Small intestine (tissue), 7 donors: Measurements from ENCODE around the gene TMX1. TPM values are rescaled to one million over a fixed set of nuclear protein-coding genes. Genes with fewer than 3 reads are reported as not detected.

Experiments
- DNase-seq, 2 donors: peaks; one replicate each; pipeline versions ENCODE4 v3.0.0 to v3.0.0-alpha.2; 2013
- FAIRE-seq: peaks from 2 replicates; lab custom pipeline; 2012; peaks lifted over from hg19 to GRCh38; lab: Jason Lieb, UNC
- H3K27ac ChIP-seq, 3 donors: one replicate each; pipeline ENCODE4 v1.5.1; 2013; ENCODE audit warnings: low read length in 2 of 3, mild to moderate bottlenecking in 2 of 3, control low read depth in 1 of 3, inconsistent platforms in 1 of 3, low read depth in 1 of 3, moderate library complexity in 1 of 3
- H3K27me3 ChIP-seq, 3 donors: one replicate each; pipeline ENCODE4 v1.6.1; 2013; ENCODE audit warnings: low read length in 3 of 3, inconsistent platforms in 1 of 3; ENCODE audit not compliant: control insufficient read depth in 3 of 3, insufficient read depth in 3 of 3
- H3K36me3 ChIP-seq, 3 donors: one replicate each; pipeline ENCODE4 v1.6.1; 2013; ENCODE audit warnings: low read length in 3 of 3, inconsistent platforms in 1 of 3, low read depth in 1 of 3, mild to moderate bottlenecking in 1 of 3, moderate library complexity in 1 of 3; ENCODE audit not compliant: control insufficient read depth in 3 of 3, insufficient read depth in 2 of 3
- H3K4me1 ChIP-seq, 3 donors: one replicate each; pipeline ENCODE4 v1.6.1; 2013; ENCODE audit warnings: low read length in 2 of 3, inconsistent platforms in 1 of 3, low read depth in 1 of 3, mild to moderate bottlenecking in 1 of 3, moderate library complexity in 1 of 3; ENCODE audit not compliant: control insufficient read depth in 3 of 3, insufficient read depth in 2 of 3
- H3K4me3 ChIP-seq, 3 donors: one replicate each; pipeline ENCODE4 v1.5.1; 2013; ENCODE audit warnings: low read length in 3 of 3, control low read depth in 1 of 3, inconsistent platforms in 1 of 3, low read depth in 1 of 3, mild to moderate bottlenecking in 1 of 3, moderate library complexity in 1 of 3
- H3K9me3 ChIP-seq, 2 donors: one replicate each; pipeline ENCODE4 v1.6.1; 2013; ENCODE audit warnings: low read depth in 1 of 2, low read length in 1 of 2; ENCODE audit not compliant: control insufficient read depth in 2 of 2, insufficient read depth in 1 of 2
- WGBS, 3 donors: extraction: QIAGEN DNeasy Blood & Tissue Kit; methylation state at CpG; one replicate each; pipeline ENCODE4 v1.1.7; 2013; 5-methylcytosine and 5-hydroxymethylcytosine counted together
- polyA plus RNA-seq, 4 donors: library from polyadenylated mRNA; stranded (reverse) in 3 of 4; unstranded in 1 of 4; fragments of 200-250 nt in 3 of 4; fragments of 120-200 nt in 1 of 4; gene quantifications; one replicate each; pipeline versions ENCODE4 v1.2.1 to v1.2.3, GENCODE V29; 2013
- donor health status: healthy with polysubstance abuse.
- donor health status: control.
- donor health status: control.
- donor health status: Bipolar disorder and iron deficiency.
- donor health status: healthy.

Gene TMX1
- polyA plus RNA-seq, 4 donors = 5.1 to 37.3 (median 12.7) TPM

- 70 to 73% (median 72%) methylated on average over 2 of the region's 2 CpGs for WGBS, 3 donors
- Histone ChIP-seq H3K36me3 (no peaks in the 10 kb centered on the region), H3K27ac (no peak overlapping the region), H3K4me1 (no peaks in the 10 kb centered on the region), H3K4me3 (no peak overlapping the region), H3K27me3 (no peaks in the 10 kb centered on the region), H3K9me3 (peaks cover 0 to 10% of the 10 kb centered on the region in 2 donors)
- DNase-seq = no peak
- peak; percentile 41 for FAIRE-seq
Measured at GRCh38 chr14:51225751-51226150, 14.3 kb upstream of the TMX1 start.

DNA sequence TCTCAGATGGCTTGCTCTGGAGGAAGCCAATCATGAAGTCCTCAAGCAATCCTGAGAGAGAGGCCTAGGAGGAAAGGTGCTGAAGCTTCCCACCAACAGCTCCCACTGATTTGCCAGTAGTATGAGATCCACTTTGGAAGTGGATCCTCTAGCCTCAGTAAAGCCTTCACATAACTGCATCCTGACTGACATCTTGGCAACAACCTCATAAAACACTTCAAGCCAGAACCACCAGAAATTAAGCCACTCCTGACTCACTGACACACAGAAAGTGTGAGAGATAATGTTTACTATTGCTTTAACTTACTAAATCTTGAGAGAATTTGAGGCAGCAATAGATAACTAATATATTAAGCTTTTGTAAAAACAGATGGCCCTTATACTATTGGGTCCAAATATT is 11.7 kb upstream of the TMX1 start:
- no peaks in the 10 kb centered on the region for H3K4me1 ChIP-seq
- no peaks in the 10 kb centered on the region for H3K36me3 ChIP-seq
- no peaks in the 10 kb centered on the region for H3K27me3 ChIP-seq
- no peak overlapping the region for H3K4me3 ChIP-seq
- FAIRE-seq = no peak
- no peak for DNase-seq
- no peaks in the 10 kb centered on the region for H3K9me3 ChIP-seq
- no peak overlapping the region for H3K27ac ChIP-seq

- no peak for DNase-seq
- no peaks in the 10 kb centered on the region for H3K9me3 ChIP-seq
- H3K27ac ChIP-seq = no peak overlapping the region
- H3K4me3 ChIP-seq = no peak overlapping the region
- FAIRE-seq = no peak
- H3K36me3 ChIP-seq = no peaks in the 10 kb centered on the region
- no peaks in the 10 kb centered on the region for H3K4me1 ChIP-seq
- H3K27me3 ChIP-seq = no peaks in the 10 kb centered on the region
- WGBS, 3 donors = 70 to 84% (median 73%) methylated on average over 1 of the region's 1 CpG
Measured at GRCh38 chr14:51228890-51229289, 11.2 kb upstream of the TMX1 start.

- no peaks in the 10 kb centered on the region for H3K36me3 ChIP-seq
- no peak overlapping the region for H3K27ac ChIP-seq
- DNase-seq = no peak
- no peaks in the 10 kb centered on the region for H3K9me3 ChIP-seq
- no peak for FAIRE-seq
- H3K27me3 ChIP-seq = no peaks in the 10 kb centered on the region
- H3K4me1 ChIP-seq = peaks cover 0 to under 1% (median 0%) of the 10 kb centered on the region in 3 donors
- no peak overlapping the region for H3K4me3 ChIP-seq
Measured at GRCh38 chr14:51236314-51236713, 3.7 kb upstream of the TMX1 start.

DNA sequence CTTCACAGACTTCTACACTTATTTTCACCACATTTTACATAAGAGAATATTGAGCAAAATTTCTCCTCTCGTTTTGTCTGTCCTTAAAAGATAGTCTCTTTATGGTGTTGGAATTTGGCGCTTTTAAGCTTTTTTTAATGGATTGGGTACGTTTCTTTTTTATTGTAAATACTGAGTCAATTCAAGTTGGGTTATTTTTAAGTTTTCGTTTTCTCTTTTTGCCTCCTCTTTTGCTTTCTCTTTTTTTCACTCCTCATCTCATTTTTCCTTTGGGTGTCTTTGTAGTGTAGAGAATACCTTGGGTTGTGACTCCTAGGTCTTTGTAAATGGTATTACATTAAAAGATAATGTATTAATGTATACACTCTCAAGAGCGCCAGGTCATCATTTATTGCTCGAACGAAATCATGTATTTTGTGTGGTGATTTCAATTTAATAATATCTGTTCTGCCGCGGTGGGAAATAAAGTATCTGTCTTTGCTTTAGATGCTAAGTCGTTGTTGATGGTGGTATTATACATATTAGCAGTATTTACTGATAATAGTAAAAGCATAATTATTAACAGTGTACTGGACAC is 845 bp downstream of the TMX1 start:
- FAIRE-seq (no peak), DNase-seq (peak in 1 of 2 donors; percentile 11)
- WGBS, 3 donors = 3 to 9% (median 8%) methylated on average over 10 of the region's 10 CpGs
- Histone ChIP-seq H3K27ac (peak overlapping the region in 1 of 3 donors; percentile 94), H3K4me3 (peak overlapping the region; percentile 94 to 98 (median 94)), H3K27me3 (no peaks in the 10 kb centered on the region), H3K9me3 (no peaks in the 10 kb centered on the region), H3K36me3 (peaks cover 0 to 2% (median 0%) of the 10 kb centered on the region in 3 donors), H3K4me1 (peaks cover 2 to 3% (median 2%) of the 10 kb centered on the region in 3 donors)

DNA sequence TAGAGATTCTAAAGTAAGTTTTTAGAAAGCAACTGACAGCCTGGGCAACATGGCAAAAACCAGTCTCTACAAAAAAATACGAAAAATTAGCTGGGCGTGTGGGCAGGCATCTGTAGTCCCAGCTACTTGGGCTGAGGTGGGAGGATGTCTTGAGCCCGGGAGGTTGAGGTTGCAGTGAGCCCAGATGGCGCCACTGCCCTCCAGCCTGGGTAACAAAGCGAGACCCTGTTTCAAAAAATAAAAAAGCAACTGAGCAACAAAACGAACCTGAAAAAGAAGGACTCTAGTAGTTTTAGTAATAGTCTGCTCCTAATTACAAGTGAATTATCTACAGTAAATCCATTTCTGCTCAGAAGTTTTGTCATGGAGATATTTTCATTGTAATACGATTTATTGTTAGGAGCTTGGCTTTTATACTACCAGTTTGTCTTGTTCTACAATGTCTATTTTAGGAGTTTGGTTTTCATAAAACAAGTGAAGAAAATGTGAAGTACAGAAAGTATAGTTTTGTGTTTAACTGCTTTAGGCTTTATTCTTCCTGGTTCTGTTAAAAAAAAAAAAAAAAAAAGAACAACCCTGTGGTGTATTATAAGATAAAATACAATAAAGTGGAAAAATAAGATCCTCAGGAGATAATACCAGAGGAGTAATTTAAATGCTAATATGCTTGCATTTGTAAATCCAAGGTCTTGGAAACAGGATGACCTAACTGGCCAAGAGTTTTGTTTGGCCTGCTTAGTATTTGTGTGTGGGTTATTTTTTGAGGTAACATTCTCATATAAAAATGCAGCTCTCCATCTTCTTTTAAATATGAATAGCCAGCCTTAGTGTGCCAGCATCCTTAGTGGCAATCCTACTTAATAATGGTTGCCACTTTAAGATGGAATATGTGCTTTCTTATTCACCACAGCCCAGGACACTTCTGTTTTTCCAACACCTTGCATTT is 2.8 kb downstream of the TMX1 start:
- H3K4me3 ChIP-seq = no peak overlapping the region
- H3K27ac ChIP-seq = no peak overlapping the region
- FAIRE-seq (no peak), DNase-seq (no peak)
- no peaks in the 10 kb centered on the region for H3K27me3 ChIP-seq
- H3K9me3 ChIP-seq = no peaks in the 10 kb centered on the region
- H3K36me3 ChIP-seq = peaks cover 0 to 2% (median 0%) of the 10 kb centered on the region in 3 donors
- 64 to 73% (median 65%) methylated on average over 7 of the region's 7 CpGs for WGBS, 3 donors
- H3K4me1 ChIP-seq = peaks cover 2 to 3% (median 2%) of the 10 kb centered on the region in 3 donors

- H3K27me3 ChIP-seq = no peaks in the 10 kb centered on the region
- no peak for DNase-seq
- H3K4me3 ChIP-seq = no peak overlapping the region
- 96 to 99% (median 97%) methylated on average over 5 of the region's 5 CpGs for WGBS, 3 donors
- H3K4me1 ChIP-seq = peaks cover 2 to 3% (median 2%) of the 10 kb centered on the region in 3 donors
- FAIRE-seq = no peak
- peaks cover 0 to 5% (median 2%) of the 10 kb centered on the region in 3 donors for H3K36me3 ChIP-seq
- H3K9me3 ChIP-seq = no peaks in the 10 kb centered on the region
- no peak overlapping the region for H3K27ac ChIP-seq
Measured at GRCh38 chr14:51244591-51244990, 4.5 kb downstream of the TMX1 start.

- DNase-seq (no peak), FAIRE-seq (no peak)
- no peak overlapping the region for H3K27ac ChIP-seq
- H3K36me3 ChIP-seq = peaks cover 0 to 7% (median 2%) of the 10 kb centered on the region in 3 donors
- 64 to 78% (median 69%) methylated on average over 4 of the region's 4 CpGs for WGBS, 3 donors
- H3K9me3 ChIP-seq = no peaks in the 10 kb centered on the region
- H3K4me3 ChIP-seq = no peak overlapping the region
- no peaks in the 10 kb centered on the region for H3K27me3 ChIP-seq
- peaks cover 2 to 3% (median 2%) of the 10 kb centered on the region in 3 donors for H3K4me1 ChIP-seq
Measured at GRCh38 chr14:51246032-51246431, 6.0 kb downstream of the TMX1 start.
